ENCODE data around the gene ACTN1.
A peak's percentile ranks its signal among the peaks of the same experiment; 100 is the strongest.

ACTN1 gene

GRCh38 chr14:68828698-68829097, 150.4 kb downstream of the ACTN1 start:
- DNase-seq (ENCODE audit: low read depth in 2 of 2), result no peak

DNA sequence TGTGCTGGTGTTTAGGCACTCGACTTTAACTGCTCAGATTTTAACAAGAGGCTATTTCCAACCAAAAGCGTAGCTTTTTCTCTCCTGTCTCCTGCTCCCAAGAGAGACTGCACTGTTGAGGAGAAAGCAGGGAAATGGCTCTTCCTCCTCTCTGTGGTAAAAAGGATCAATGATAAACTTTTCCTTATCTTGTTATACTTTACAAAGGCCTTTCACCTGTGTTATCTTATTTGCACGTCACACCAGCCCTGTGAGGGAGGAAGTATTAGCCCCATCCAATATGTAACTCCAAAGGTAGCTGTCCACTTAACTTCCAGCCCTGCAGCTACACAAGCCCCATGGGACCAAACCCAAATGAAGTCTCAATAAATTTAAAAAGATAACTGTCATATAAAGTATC, 153.4 kb downstream of the ACTN1 start:
- no peak for DNase-seq (ENCODE audit: low read depth in 2 of 2)

GRCh38 chr14:68824517-68825347, 154.4 kb downstream of the ACTN1 start:
- DNase-seq (ENCODE audit: low read depth in 2 of 2), result peak in 1 of 2 experiments; percentile 23

GRCh38 chr14:68824207-68824516, 154.9 kb downstream of the ACTN1 start:
- DNase-seq (ENCODE audit: low read depth in 2 of 2), result no peak
